GM23338 (cell line): ENCODE data around the gene OBSCN. TPM values are rescaled to one million over a fixed set of nuclear protein-coding genes. Genes with fewer than 3 reads are reported as not detected.

ENCODE experiments used
- ATAC-seq: fragments of 200-7000 bp; cut with Tn5 transposase; 3 replicates; pipeline ENCODE4 v1.9.1; 2020
- DNase-seq: peaks from one replicate; pipeline ENCODE4 v3.0.0-alpha.2; 2015; ENCODE audit warnings: low spot score
- H2AFZ ChIP-seq: fragments of 200-600 bp; sonication (generic); 2 replicates; pipeline ENCODE4 v1.8.0; 2016; ENCODE audit warnings: antibody characterized with exemption, mild to moderate bottlenecking, moderate library complexity
- H3F3A ChIP-seq: fragments of 200-600 bp; sonication (generic); replicated peaks from 2 replicates; pipeline ENCODE4 v1.8.0; 2017; ENCODE audit warnings: antibody characterized with exemption, mixed run types, low read depth
- H3K27ac ChIP-seq: fragments of 200-600 bp; sonication (generic); 2 replicates; pipeline ENCODE4 v1.6.1; 2016; ENCODE audit warnings: low read depth
- H3K27me3 ChIP-seq: fragments of 200-600 bp; sonication (generic); 2 replicates; pipeline ENCODE4 v1.8.0; 2016; ENCODE audit warnings: mild to moderate bottlenecking, mixed run types, moderate library complexity; ENCODE audit not compliant: insufficient read depth
- H3K36me3 ChIP-seq: fragments of 200-600 bp; sonication (generic); 2 replicates; pipeline ENCODE4 v1.8.0; 2016; ENCODE audit warnings: mild to moderate bottlenecking; ENCODE audit not compliant: insufficient read depth
- H3K4me1 ChIP-seq: fragments of 200-600 bp; sonication (generic); 2 replicates; pipeline ENCODE4 v1.8.0; 2016; ENCODE audit warnings: mild to moderate bottlenecking, moderate library complexity; ENCODE audit not compliant: insufficient read depth
- H3K4me2 ChIP-seq: fragments of 200-600 bp; sonication (generic); 2 replicates; pipeline ENCODE4 v1.7.1; 2017; ENCODE audit warnings: mixed run types
- H3K4me3 ChIP-seq: fragments of 200-600 bp; sonication (generic); 2 replicates; pipeline ENCODE4 v1.6.1; 2016; ENCODE audit warnings: mixed run types
- H3K79me2 ChIP-seq: fragments of 200-600 bp; sonication (generic); replicated peaks from 2 replicates; pipeline ENCODE4 v1.8.0; 2017; ENCODE audit warnings: mild to moderate bottlenecking; ENCODE audit not compliant: insufficient read depth
- H3K9me2 ChIP-seq: fragments of 200-600 bp; sonication (generic); 2 replicates; pipeline ENCODE4 v1.8.0; 2017; ENCODE audit not compliant: insufficient read depth
- H4K20me1 ChIP-seq: fragments of 200-600 bp; sonication (generic); replicated peaks from 2 replicates; pipeline ENCODE4 v1.8.0; 2017; ENCODE audit warnings: mild to moderate bottlenecking; ENCODE audit not compliant: insufficient read depth
- H3K27ac Mint-ChIP-seq: 2 replicates; pipeline ENCODE4 v1.8.0; 2020; ENCODE audit warnings: inconsistent platforms, mild to moderate bottlenecking, moderate library complexity, mixed read lengths
- H3K27me3 Mint-ChIP-seq: 3 replicates; pipeline ENCODE4 v1.8.0; 2022; ENCODE audit warnings: low read depth, mild to moderate bottlenecking, moderate library complexity, mixed read lengths, inconsistent platforms; ENCODE audit not compliant: insufficient read depth, poor library complexity
- H3K36me3 Mint-ChIP-seq: 3 replicates; pipeline ENCODE4 v1.8.0; 2021; ENCODE audit warnings: low read depth, mild to moderate bottlenecking, inconsistent platforms, moderate library complexity, mixed read lengths
- H3K4me1 Mint-ChIP-seq: 3 replicates; pipeline ENCODE4 v1.8.0; 2020; ENCODE audit warnings: mild to moderate bottlenecking, inconsistent platforms, mixed read lengths
- H3K4me3 Mint-ChIP-seq: 3 replicates; pipeline ENCODE4 v1.8.0; 2021; ENCODE audit warnings: moderate library complexity, mild to moderate bottlenecking, inconsistent platforms, mixed read lengths
- H3K9me3 Mint-ChIP-seq: 3 replicates; pipeline ENCODE4 v1.8.0; 2020; ENCODE audit warnings: moderate library complexity, mild to moderate bottlenecking, inconsistent platforms, mixed read lengths
- ZNF114 ChIP-seq: fragments of 250-450 bp; sonication (Bioruptor Pico); IDR thresholded peaks from 2 replicates; pipeline ENCODE4 v1.5.0; 2020; ENCODE audit warnings: mild to moderate bottlenecking, moderate library complexity
- ZNF462 ChIP-seq: fragments of 250-450 bp; sonication (Bioruptor Pico); IDR thresholded peaks from 2 replicates; pipeline ENCODE4 v1.5.0; 2020; ENCODE audit warnings: mild to moderate bottlenecking, moderate library complexity
- polyA plus RNA-seq: library from polyadenylated mRNA; unstranded; fragments of >200 nt; fragmentation: Nextera tagmentation; extraction: Ambion mirVana; gene quantifications from 2 replicates; pipeline ENCODE4 v1.2.1, GENCODE V29; 2016
- total RNA-seq: library from RNA; depleted of rRNA; stranded (reverse); fragments of >200 nt; shearing (Covaris generic); gene quantifications from 2 replicates; pipeline ENCODE4 v1.2.3, GENCODE V29; 2014

OBSCN gene
- total and polyA plus RNA-seq, 2 experiments from 2014 or later = 8.4 to 38.5 TPM

GRCh38 chr1:228373681-228374571 is 166.1 kb downstream of the OBSCN start:
- H3K36me3 ChIP-seq = no peaks in the 10 kb centered on the region
- H3K27me3 ChIP-seq = peaks cover 9% of the 10 kb centered on the region
- no peak overlapping the region for H3K27ac ChIP-seq
- no peak overlapping the region for H3K4me3 Mint-ChIP-seq
- H3K9me2 ChIP-seq = no peaks in the 10 kb centered on the region
- DNase-seq (no peak), ATAC-seq (no peak)
- H3K4me1 ChIP-seq = no peaks in the 10 kb centered on the region
- no peak overlapping the region for H2AFZ ChIP-seq
- no peak for TF ChIP-seq ZNF462
- TF ChIP-seq ZNF114 (CRISPR knock-in tag) = no peak
- H3K4me3 ChIP-seq = no peak overlapping the region
- H4K20me1 ChIP-seq = no peaks in the 10 kb centered on the region
- no peak overlapping the region for H3K27ac Mint-ChIP-seq
- no peaks in the 10 kb centered on the region for H3K9me3 Mint-ChIP-seq
- peaks cover 2% of the 10 kb centered on the region; the same call in 1 of the 3 replicates for H3K4me1 Mint-ChIP-seq
- H3F3A ChIP-seq = no peaks in the 10 kb centered on the region
- H3K27me3 Mint-ChIP-seq = peaks cover 9% of the 10 kb centered on the region
- H3K36me3 Mint-ChIP-seq = peaks cover 3% of the 10 kb centered on the region; the same call in 1 of the 3 replicates
- no peak overlapping the region for H3K4me2 ChIP-seq
- H3K79me2 ChIP-seq = no peaks in the 10 kb centered on the region
